ENCODE results near the gene SLC22A2.

DNA sequence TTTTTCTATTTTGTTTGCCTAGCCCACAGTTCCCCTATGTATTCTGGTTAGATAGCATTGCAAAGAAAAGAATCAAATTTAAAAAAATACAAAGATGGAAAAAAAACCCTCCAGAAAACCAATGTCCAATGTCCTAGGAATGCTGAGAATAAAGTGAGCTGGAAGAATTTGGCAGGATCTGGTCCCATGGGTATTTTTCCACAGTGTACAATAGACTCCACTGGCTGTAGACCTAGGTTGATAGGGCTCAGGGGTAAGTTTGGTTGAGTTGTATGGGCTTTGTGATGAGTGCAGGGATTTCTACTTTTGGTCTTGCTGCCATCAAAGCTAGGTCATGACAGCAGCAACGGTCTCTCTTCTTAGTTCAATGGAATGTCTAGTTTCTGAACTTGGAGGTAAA, 41.5 kb downstream of the SLC22A2 start:
- TF ChIP-seq, protein P1, sequence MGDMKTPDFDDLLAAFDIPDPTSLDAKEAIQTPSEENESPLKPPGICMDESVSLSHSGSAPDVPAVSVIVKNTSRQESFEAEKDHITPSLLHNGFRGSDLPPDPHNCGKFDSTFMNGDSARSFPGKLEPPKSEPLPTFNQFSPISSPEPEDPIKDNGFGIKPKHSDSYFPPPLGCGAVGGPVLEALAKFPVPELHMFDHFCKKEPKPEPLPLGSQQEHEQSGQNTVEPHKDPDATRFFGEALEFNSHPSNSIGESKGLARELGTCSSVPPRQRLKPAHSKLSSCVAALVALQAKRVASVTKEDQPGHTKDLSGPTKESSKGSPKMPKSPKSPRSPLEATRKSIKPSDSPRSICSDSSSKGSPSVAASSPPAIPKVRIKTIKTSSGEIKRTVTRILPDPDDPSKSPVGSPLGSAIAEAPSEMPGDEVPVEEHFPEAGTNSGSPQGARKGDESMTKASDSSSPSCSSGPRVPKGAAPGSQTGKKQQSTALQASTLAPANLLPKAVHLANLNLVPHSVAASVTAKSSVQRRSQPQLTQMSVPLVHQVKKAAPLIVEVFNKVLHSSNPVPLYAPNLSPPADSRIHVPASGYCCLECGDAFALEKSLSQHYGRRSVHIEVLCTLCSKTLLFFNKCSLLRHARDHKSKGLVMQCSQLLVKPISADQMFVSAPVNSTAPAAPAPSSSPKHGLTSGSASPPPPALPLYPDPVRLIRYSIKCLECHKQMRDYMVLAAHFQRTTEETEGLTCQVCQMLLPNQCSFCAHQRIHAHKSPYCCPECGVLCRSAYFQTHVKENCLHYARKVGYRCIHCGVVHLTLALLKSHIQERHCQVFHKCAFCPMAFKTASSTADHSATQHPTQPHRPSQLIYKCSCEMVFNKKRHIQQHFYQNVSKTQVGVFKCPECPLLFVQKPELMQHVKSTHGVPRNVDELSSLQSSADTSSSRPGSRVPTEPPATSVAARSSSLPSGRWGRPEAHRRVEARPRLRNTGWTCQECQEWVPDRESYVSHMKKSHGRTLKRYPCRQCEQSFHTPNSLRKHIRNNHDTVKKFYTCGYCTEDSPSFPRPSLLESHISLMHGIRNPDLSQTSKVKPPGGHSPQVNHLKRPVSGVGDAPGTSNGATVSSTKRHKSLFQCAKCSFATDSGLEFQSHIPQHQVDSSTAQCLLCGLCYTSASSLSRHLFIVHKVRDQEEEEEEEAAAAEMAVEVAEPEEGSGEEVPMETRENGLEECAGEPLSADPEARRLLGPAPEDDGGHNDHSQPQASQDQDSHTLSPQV (IDR thresholded peaks at IDR 0.05) = no peak
- no peak for TF ChIP-seq EP300 (IDR thresholded peaks at IDR 0.05; ENCODE audit: borderline replicate concordance in 1 of 2, control insufficient read depth in 1 of 2, low read depth in 2 of 2, low read length in 2 of 2)

Data from GM12878 (cell line).